Hematopoietic multipotent progenitor cell treated with erythropoietin and hydrocortisone succinate and interleukin-3 and kit ligand, for 8 days (in vitro differentiated cells): ENCODE measurements around the gene CMBL.
"Not testable (repeated sequence)": the region's sequence is repeated elsewhere in the genome, so short reads cannot be mapped to it uniquely, and the experiment has no call there.

ENCODE experiments used
- DNase-seq: peaks from one replicate; pipeline ENCODE4 v3.0.0-alpha.2; 2015

CMBL gene

DNA sequence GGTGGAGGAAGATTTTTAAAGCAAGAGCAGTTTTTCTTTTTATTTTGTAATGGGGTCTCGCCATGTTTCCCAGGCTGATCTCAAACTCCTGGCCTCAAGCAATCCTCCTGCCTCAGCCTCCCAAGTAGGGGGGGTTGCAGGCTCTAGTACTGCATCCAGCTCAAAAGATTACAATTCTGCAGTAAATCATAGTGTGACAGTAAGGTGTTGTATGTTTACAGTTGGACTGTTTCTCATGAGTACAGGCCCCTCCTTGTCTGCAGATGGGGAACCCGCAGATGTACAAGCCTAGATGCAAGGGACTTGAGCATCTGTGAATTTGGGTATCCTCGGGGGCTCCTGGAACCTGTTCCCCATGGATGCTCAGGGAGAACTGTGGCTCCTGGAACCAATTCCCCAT is 54.3 kb downstream of the CMBL start:
- DNase-seq = no peak

GRCh38 chr5:10251405-10251804 is 56.3 kb downstream of the CMBL start:
- DNase-seq = no peak

DNA sequence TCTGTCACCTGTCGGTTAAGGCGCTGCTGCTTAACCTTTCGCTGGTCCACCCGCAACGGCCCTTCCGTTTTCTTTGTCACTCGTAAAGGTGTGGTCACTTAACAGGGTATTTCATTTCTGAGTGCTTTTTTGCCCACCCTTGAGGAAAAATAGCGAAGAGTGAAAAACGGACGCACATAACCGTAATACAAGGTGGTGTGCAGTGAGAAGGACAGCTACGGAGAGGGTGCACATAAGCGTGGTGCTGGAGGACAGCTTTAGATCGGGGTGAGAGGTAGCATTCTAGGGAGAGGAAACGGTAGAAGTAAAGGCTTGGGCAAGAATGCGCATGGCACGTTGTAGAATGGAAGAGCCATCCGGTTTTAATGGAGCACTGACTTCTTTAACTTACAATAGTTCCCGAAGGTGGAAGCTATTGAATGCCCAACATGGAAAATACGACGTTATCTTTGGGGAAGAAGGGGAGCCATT is 56.9 kb downstream of the CMBL start:
- peak; percentile 48 for DNase-seq

DNA sequence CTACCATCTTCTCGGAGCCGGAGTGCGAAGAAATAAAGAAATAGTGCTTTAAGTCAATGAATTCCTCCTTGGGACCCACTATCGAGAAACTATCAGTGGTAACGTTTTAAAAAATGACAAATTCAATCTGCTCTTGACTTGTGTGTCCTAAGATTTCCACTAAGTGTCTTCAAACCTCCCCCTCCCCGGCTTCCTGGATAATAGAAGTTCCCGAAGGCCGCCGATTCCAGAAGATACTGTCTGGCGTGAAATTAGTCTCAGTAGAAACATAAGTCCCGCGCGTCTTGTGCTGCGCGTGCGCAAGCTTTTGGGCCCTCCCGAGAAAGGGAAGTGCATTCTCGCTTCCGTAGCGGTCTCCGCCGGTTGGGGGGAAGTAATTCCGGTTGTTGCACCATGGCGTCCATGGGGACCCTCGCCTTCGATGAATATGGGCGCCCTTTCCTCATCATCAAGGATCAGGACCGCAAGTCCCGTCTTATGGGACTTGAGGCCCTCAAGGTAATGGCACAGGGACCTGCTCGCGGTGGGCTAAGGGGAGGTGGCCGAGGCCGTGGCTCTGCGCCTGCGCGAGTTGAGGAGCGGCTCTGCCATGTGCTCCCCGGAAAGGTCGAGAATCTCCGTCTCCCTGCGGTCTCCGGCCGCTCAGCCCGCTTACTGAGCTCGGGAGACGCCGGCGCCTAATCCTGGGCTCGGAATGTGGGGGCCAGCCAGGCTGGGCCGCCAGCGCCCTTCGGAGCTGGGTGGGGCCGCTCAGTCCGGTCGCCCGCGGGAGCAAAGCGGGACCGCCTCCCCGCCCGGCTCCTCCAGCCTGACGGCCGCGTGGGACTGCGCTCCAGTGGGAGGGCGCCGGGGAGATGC is 57.5 kb downstream of the CMBL start, which contains the start of gene CCT5:
Gene CCT5 (plus strand): TSS at position 333 of the 858 bp plus-strand sequence. CDS start 61 bp downstream, at position 394.
- peak; percentile 99 for DNase-seq

- DNase-seq = peak; percentile 33
These were observed 59.1 kb downstream of the CMBL start for GRCh38 chr5:10248378-10249260.

GRCh38 chr5:10247217-10247616 is 60.5 kb downstream of the CMBL start:
- DNase-seq = not testable (repeated sequence)

DNA sequence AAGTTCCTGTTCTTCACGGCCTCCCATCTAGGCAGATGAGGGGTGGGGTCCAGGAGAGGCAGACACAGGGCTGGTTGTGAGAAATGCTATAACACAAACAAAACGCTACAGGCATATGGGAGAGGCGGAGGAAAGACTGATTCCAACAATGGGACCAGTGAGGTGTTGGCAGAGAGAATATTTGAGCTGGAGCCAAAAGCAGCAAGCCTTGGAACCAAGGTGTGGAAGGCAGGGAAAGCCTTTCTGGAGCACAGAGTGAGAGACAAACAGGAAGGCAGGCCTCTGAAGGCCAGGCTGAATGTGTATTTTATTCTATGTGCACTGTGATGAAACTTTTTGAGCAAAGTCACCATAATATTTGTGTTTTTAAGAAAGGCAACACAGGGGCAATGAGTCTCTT is 60.9 kb downstream of the CMBL start:
- no peak for DNase-seq

DNA sequence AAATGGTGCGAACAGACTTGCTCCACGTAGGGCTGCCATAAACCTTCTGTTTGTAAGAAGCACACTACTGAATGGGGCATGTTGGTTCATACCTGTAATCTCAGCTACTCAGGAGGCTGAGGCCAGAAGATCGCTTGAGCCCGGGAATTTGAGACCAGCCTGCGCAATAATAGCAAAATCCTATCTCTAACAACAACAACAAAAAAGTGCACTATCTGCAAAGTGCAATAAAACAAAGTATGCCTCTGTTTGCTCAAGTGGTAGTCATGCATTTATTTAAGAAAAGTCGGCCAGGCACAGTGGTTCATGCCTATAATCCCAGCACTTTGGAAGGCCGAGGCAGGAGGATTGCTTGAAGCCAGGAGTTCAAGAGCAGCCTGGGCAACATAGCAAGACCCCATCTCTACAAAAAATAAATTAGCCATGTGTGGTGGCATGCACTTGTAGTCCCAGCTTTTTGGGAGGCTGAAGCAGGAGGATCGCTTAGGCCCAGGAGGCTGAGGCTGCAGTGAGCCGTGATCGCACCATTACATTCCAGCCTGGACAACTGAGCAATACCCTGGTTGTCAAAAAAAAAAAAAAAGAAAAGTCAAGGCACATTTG is 63.3 kb downstream of the CMBL start:
- no peak for DNase-seq

DNA sequence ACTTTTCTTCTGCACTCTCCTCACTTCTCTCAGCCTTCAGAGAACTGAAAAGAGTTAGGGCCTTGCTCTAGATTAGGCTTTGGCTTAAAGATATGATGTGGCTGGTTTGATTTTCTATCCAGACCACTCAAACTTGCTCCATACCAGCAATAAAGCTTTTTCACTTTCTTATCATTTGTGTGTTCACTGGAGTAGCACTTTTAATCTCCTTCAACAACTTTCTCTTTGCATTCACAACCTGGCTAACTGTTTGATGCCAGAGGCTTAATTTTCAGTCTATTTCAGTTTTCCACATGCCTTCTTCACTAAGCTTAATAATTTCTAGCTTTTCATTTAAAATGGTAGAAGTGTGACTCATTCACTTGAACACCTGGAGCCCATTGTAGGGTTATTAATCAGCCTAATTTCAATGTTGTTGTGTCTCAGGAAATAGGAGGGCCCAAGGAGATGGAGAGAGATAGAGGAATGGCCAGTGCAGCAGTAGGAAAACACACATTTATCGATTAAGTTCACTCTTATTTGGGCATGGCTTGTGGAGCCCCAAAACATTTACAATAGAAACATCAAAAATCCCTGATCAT is 64.0 kb downstream of the CMBL start:
- no peak for DNase-seq

GRCh38 chr5:10235350-10235749 is 72.4 kb downstream of the CMBL start:
- no peak for DNase-seq

- DNase-seq = no peak
These were observed 74.2 kb downstream of the CMBL start for GRCh38 chr5:10233505-10233904.

DNA sequence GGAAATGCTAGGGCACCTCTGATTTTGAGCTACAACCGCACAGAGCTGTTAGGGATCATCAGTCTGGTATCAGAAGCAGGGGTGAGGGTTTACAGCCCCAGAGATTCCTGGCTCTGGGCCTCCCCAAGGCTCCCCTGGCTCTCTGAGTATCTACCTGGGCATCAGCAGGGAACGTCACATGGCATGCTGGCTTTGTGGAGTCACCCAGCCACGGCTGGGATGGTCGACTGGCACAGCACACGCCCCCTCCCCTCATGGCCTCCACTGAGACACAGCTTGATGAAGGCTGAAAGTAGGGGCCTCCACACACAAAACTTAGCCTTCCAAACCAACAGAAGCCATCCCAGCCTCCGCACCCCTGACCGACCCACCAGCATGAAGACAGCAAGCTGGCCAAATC is 74.7 kb downstream of the CMBL start:
- no peak for DNase-seq

- no peak for DNase-seq
These were observed 75.3 kb downstream of the CMBL start for GRCh38 chr5:10232386-10232785.

- DNase-seq = peak; percentile 9
These were observed 78.2 kb downstream of the CMBL start for GRCh38 chr5:10229306-10230048.

- DNase-seq = no peak
These were observed 79.4 kb downstream of the CMBL start for GRCh38 chr5:10228288-10228687.
